A673 (cell line): ENCODE data around the gene CPOX. TPM values are rescaled to one million over a fixed set of nuclear protein-coding genes. Genes with fewer than 3 reads are reported as not detected.

Experiments
- BruUV-seq: library from RNA; stranded (reverse); fragments of 400-500 nt; replicated peaks from 2 replicates; lab custom pipeline; 2021; lab: Mats Ljungman, UMichigan
- CTCF ChIA-PET: fragments of 300-600 bp; sonication (Branson Sonifier 250); formaldehyde crosslinking; loops from one replicate; lab custom pipeline; 2022; ENCODE audit warnings: antibody characterized with exemption; lab: Charles Lee
- POLR2A ChIA-PET: fragments of 300-600 bp; sonication (Branson Sonifier 250); formaldehyde crosslinking; loops from one replicate; lab custom pipeline; 2022; ENCODE audit warnings: antibody characterized with exemption; ENCODE audit not compliant: low non-redundant PET; lab: Charles Lee
- DNase-seq: peaks from one replicate; pipeline ENCODE4 v3.0.0-alpha.2; 2015; ENCODE audit warnings: low spot score
- H3K27ac ChIP-seq: fragments of 200-600 bp; sonication (generic); 2 replicates; pipeline ENCODE4 v1.5.1; 2016; ENCODE audit warnings: mixed run types, low read depth, mild to moderate bottlenecking, mixed read lengths, antibody characterized with exemption, low read length; ENCODE audit not compliant: poor library complexity, severe bottlenecking
- H3K27me3 ChIP-seq: fragments of 200-600 bp; sonication (generic); replicated peaks from 2 replicates; pipeline ENCODE4 v1.6.1; 2017; ENCODE audit warnings: mixed run types, low read depth, mild to moderate bottlenecking, mixed read lengths, antibody characterized with exemption, low read length; ENCODE audit not compliant: insufficient read depth, poor library complexity
- H3K36me3 ChIP-seq: fragments of 200-600 bp; sonication (generic); 2 replicates; pipeline ENCODE4 v1.6.1; 2016; ENCODE audit warnings: mixed run types, mild to moderate bottlenecking, mixed read lengths, antibody characterized with exemption, low read length; ENCODE audit not compliant: insufficient read depth, poor library complexity, severe bottlenecking
- H3K4me1 ChIP-seq: fragments of 200-600 bp; sonication (generic); 2 replicates; pipeline ENCODE4 v1.6.1; 2017; ENCODE audit warnings: mixed run types, mild to moderate bottlenecking, mixed read lengths, antibody characterized with exemption, low read length; ENCODE audit not compliant: insufficient read depth, poor library complexity, severe bottlenecking
- H3K4me3 ChIP-seq: fragments of 200-600 bp; sonication (generic); 2 replicates; pipeline ENCODE4 v1.5.1; 2016; ENCODE audit warnings: low read depth, mixed run types, mild to moderate bottlenecking, mixed read lengths, low read length; ENCODE audit not compliant: poor library complexity, severe bottlenecking
- H3K9me3 ChIP-seq: fragments of 200-600 bp; sonication (generic); 2 replicates; pipeline ENCODE4 v1.6.1; 2016; ENCODE audit warnings: mixed run types, low read depth, mild to moderate bottlenecking, mixed read lengths, antibody characterized with exemption, low read length; ENCODE audit not compliant: poor library complexity, severe bottlenecking
- EZH2 ChIP-seq: fragments of 200-600 bp; sonication (generic); IDR thresholded peaks from 2 replicates; pipeline ENCODE4 v1.6.1; 2017; ENCODE audit warnings: borderline replicate concordance, low read depth, mild to moderate bottlenecking, mixed read lengths, antibody characterized with exemption, low read length; ENCODE audit not compliant: poor library complexity, severe bottlenecking
- intact Hi-C: fragments of 100-400 bp; cut with micrococcal nuclease; formaldehyde crosslinking; loops from one replicate; pipeline ENCODE4 v1.10.0; 2022; ENCODE audit not compliant: unreplicated experiment
- total RNA-seq: library from RNA; stranded (reverse); gene quantifications from 2 replicates; pipeline ENCODE4 v1.2.3, GENCODE V29; 2021
- TF ChIP-seq, protein P1 (sequence below): fragments of 300-800, 200-600 bp; sonication (generic); conservative IDR thresholded peaks from 2 replicates; pipeline ENCODE4 v1.5.1; 2017; ENCODE audit warnings: low read depth, mild to moderate bottlenecking, antibody characterized with exemption, low read length, moderate library complexity, mixed read lengths

Gene CPOX
- total RNA-seq, 1 experiment from 2014 or later, result 27.7 TPM

- no peaks in the 10 kb centered on the region for H3K27me3 ChIP-seq
- H3K36me3 ChIP-seq, result peaks cover 11% of the 10 kb centered on the region
- H3K9me3 ChIP-seq, result no peaks in the 10 kb centered on the region
- ChIA-PET POLR2A (no interaction called here), CTCF (no interaction called here)
- TF ChIP-seq, protein P1, sequence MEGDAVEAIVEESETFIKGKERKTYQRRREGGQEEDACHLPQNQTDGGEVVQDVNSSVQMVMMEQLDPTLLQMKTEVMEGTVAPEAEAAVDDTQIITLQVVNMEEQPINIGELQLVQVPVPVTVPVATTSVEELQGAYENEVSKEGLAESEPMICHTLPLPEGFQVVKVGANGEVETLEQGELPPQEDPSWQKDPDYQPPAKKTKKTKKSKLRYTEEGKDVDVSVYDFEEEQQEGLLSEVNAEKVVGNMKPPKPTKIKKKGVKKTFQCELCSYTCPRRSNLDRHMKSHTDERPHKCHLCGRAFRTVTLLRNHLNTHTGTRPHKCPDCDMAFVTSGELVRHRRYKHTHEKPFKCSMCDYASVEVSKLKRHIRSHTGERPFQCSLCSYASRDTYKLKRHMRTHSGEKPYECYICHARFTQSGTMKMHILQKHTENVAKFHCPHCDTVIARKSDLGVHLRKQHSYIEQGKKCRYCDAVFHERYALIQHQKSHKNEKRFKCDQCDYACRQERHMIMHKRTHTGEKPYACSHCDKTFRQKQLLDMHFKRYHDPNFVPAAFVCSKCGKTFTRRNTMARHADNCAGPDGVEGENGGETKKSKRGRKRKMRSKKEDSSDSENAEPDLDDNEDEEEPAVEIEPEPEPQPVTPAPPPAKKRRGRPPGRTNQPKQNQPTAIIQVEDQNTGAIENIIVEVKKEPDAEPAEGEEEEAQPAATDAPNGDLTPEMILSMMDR, result no peak
- TF ChIP-seq EZH2, result no peak
- intact Hi-C loops, result no loop called here
- DNase-seq, result no peak
- no TSS peak for BruUV-seq
- no peak overlapping the region for H3K27ac ChIP-seq
- peaks cover 8% of the 10 kb centered on the region for H3K4me1 ChIP-seq
- no peak overlapping the region for H3K4me3 ChIP-seq
These were observed 5.8 kb downstream of the CPOX start for GRCh38 chr3:98587654-98588053.

DNA sequence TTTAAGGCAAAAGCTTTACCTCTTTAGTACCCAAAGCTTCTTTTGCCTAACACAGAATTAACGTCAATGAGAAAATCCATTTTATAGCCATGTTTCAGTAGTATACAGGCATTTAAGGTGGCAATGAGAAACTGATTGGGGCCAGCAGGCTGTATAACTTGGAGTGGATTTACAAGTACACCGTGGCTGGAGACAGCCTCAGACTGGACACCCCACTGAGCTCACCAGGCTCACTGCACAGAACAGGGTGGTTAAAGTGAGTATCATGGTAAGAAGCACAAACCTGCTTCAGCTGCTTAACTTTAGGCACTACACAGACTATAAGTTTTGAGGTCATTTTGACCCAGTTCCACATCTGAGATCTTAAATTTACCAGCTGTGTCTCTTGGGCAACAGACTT, 8.9 kb downstream of the CPOX start:
- no TSS peak for BruUV-seq
- POLR2A ChIA-PET, result no interaction called here
- intact Hi-C loops, result no loop called here

DNA sequence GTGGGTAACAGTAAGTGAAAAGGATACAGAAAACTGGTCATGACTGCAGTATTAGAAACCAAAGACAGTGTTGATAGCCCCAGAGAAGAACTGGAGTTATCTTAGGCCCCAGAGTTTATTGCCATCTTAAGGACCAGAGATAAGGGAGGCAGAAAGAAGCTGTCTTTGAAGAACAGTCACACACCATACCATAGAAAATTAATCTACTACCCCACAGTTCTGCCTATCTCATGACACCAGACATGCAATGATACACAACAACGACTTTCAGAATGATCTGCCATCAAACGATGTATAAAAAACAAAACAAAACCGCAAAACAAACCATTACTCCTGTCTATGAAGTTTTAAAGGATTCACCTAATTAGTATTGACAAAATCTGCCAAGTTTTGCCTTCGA, 9.6 kb downstream of the CPOX start:
- Histone ChIP-seq H3K36me3 (peaks cover 24% of the 10 kb centered on the region), H3K4me3 (no peak overlapping the region), H3K27me3 (no peaks in the 10 kb centered on the region), H3K27ac (no peak overlapping the region), H3K9me3 (no peaks in the 10 kb centered on the region), H3K4me1 (peaks cover 3% of the 10 kb centered on the region)
- ChIA-PET POLR2A (no interaction called here), CTCF (no interaction called here)
- BruUV-seq, result no TSS peak
- DNase-seq, result no peak
- no peak for TF ChIP-seq EZH2
- TF ChIP-seq, protein P1, result no peak
- intact Hi-C loops, result no loop called here

More for the DNA sequence above, 8.9 kb downstream of the CPOX start:
- H3K27ac ChIP-seq, result no peak overlapping the region
- no peak for TF ChIP-seq EZH2
- TF ChIP-seq, protein P1, result no peak
- CTCF ChIA-PET, result no interaction called here
- no peak overlapping the region for H3K4me3 ChIP-seq
- H3K27me3 ChIP-seq, result no peaks in the 10 kb centered on the region
- H3K9me3 ChIP-seq, result no peaks in the 10 kb centered on the region
- DNase-seq, result no peak
- peaks cover 3% of the 10 kb centered on the region for H3K4me1 ChIP-seq
- peaks cover 23% of the 10 kb centered on the region for H3K36me3 ChIP-seq
